ENCODE measurements around the gene ST8SIA1.
"Not testable (repeated sequence)": the region's sequence is repeated elsewhere in the genome, so short reads cannot be mapped to it uniquely, and the experiment has no call there.

Gene ST8SIA1

GRCh38 chr12:22334410-22335100 is at the start of gene ST8SIA1:
Gene ST8SIA1 (minus strand): TSS chr12:22334707. CDS start chr12:22334232, 475 bp downstream.
- no peak for DNase-seq (ENCODE audit: low read depth, low spot score)
- Histone ChIP-seq H3K4me3 (peak within 1 kb of the TSS; percentile 78), H3K27ac (no peak within 1 kb of the TSS), H3K36me3 (ENCODE audit: insufficient read depth, low read length) (no peaks in the 10 kb centered on the region), H3K9me3 (ENCODE audit: low read depth, low read length) (no peaks in the 10 kb centered on the region), H3K9ac (ENCODE audit: insufficient read length) (no peak within 1 kb of the TSS)
- no peak for TF ChIP-seq POLR2AphosphoS5 (IDR thresholded peaks at IDR 0.05; ENCODE audit: borderline replicate concordance, low read depth, low read length)
- no peak for TF ChIP-seq EZH2 (IDR thresholded peaks at IDR 0.05)
- TF ChIP-seq FOXP2 (optimal IDR thresholded peaks at IDR 0.05; ENCODE audit: control extremely low read depth, extremely low read length, insufficient read depth), result no peak

DNA sequence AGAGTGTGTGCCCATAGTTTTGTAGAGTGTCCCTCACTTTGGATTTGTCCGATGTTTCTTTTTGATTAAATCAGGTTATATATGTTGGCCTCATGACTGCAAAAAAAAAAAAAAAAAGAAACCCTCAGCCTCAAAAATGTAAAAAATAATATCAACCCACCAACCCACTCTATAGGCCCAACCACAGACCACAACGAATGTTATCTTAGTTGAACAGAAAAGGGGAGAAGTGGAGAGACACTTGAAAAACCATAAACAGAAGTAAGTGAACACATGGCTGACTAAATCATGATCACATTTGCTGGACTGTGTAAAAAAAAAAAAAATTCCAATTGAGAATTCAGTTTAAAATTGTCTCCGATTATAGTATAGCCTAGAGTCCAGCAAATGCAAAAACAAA is 45.5 kb upstream of the ST8SIA1 start:
- Histone ChIP-seq H3K27ac (no peak overlapping the region), H3K9ac (ENCODE audit: insufficient read length) (no peak overlapping the region), H3K4me3 (no peak overlapping the region), H3K9me3 (ENCODE audit: low read depth, low read length) (no peaks in the 10 kb centered on the region), H3K36me3 (ENCODE audit: insufficient read depth, low read length) (no peaks in the 10 kb centered on the region)
- DNase-seq (ENCODE audit: low read depth, low spot score), result no peak
- no peak for TF ChIP-seq POLR2AphosphoS5 (IDR thresholded peaks at IDR 0.05; ENCODE audit: borderline replicate concordance, low read depth, low read length)
- TF ChIP-seq EZH2 (IDR thresholded peaks at IDR 0.05), result no peak
- no peak for TF ChIP-seq FOXP2 (optimal IDR thresholded peaks at IDR 0.05; ENCODE audit: control extremely low read depth, extremely low read length, insufficient read depth)

DNA sequence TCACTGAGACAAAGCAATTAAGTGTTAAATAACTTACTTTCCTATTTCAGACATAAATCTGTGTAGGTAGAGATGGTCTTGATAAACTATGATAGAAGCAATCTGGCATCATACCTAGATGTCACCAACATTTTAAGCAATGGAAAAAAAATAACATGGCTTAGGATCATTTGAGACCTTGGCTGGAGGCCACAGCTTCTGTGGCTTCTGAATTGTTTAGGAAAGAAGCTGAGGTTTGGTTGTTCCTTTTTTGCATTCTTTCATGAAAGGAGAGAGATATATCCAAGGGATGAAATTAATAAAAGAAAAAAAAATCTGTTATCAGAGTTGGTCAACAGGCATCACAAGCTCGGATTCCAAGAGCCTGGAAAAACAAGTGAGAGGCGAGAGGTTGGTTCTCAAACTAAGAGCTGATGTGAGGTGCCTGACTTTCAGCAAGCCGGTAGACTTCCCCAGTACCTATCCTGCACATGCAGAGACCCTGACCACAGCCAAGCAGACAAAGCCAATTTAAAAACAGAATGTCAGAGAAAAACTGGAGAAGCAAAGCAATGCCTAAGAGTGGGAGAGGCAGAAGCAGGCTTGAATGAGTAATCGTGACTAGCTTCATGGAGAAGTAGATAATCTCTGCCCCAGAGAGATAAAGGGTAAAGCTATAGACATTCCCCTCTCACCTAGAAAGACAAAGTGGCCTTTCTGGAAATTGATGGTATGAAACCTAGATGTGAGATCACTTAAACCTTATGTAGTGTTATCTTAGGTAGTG is 43.4 kb upstream of the ST8SIA1 start:
- TF ChIP-seq FOXP2 (optimal IDR thresholded peaks at IDR 0.05; ENCODE audit: control extremely low read depth, extremely low read length, insufficient read depth) (no peak), POLR2AphosphoS5 (IDR thresholded peaks at IDR 0.05; ENCODE audit: borderline replicate concordance, low read depth, low read length) (no peak), EZH2 (IDR thresholded peaks at IDR 0.05) (no peak)
- Histone ChIP-seq H3K4me3 (no peak overlapping the region), H3K9me3 (ENCODE audit: low read depth, low read length) (no peaks in the 10 kb centered on the region), H3K36me3 (ENCODE audit: insufficient read depth, low read length) (no peaks in the 10 kb centered on the region), H3K27ac (no peak overlapping the region), H3K9ac (ENCODE audit: insufficient read length) (no peak overlapping the region)
- DNase-seq (ENCODE audit: low read depth, low spot score), result no peak

GRCh38 chr12:22376596-22377150 is 42.2 kb upstream of the ST8SIA1 start:
- not testable (repeated sequence) for H3K27ac ChIP-seq; DNase-seq (ENCODE audit: low read depth, low spot score); H3K4me3 ChIP-seq; H3K9me3 ChIP-seq (ENCODE audit: low read depth, low read length); H3K36me3 ChIP-seq (ENCODE audit: insufficient read depth, low read length); H3K9ac ChIP-seq (ENCODE audit: insufficient read length)

DNA sequence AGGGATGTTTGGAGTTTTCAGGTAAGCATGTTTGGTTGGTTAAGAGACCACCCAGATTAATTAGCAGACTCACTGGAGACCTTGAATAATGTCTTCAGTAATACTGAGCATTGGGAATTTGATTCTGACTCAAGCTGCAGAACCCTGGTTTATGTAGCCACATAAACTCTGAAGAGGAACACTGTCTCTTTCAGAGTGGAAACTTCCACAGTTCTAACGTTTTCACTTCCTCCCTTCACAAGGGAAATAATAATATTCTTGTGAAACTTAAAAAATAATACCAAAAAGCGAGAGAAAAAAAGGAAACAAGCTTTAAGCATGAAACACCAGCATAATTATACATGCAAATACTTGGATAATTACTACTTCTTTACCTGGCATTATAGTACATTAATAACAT is 40.0 kb upstream of the ST8SIA1 start:
- H3K36me3 ChIP-seq (ENCODE audit: insufficient read depth, low read length), result no peaks in the 10 kb centered on the region
- no peak overlapping the region for H3K9ac ChIP-seq (ENCODE audit: insufficient read length)
- H3K4me3 ChIP-seq, result no peak overlapping the region
- DNase-seq (ENCODE audit: low read depth, low spot score), result no peak
- H3K9me3 ChIP-seq (ENCODE audit: low read depth, low read length), result no peaks in the 10 kb centered on the region
- TF ChIP-seq POLR2AphosphoS5 (IDR thresholded peaks at IDR 0.05; ENCODE audit: borderline replicate concordance, low read depth, low read length) (no peak), FOXP2 (optimal IDR thresholded peaks at IDR 0.05; ENCODE audit: control extremely low read depth, extremely low read length, insufficient read depth) (no peak), EZH2 (IDR thresholded peaks at IDR 0.05) (no peak)
- no peak overlapping the region for H3K27ac ChIP-seq

- no peaks in the 10 kb centered on the region for H3K9me3 ChIP-seq (ENCODE audit: low read depth, low read length)
- no peak for DNase-seq (ENCODE audit: low read depth, low spot score)
- H3K27ac ChIP-seq, result no peak overlapping the region
- H3K4me3 ChIP-seq, result no peak overlapping the region
- TF ChIP-seq POLR2AphosphoS5 (IDR thresholded peaks at IDR 0.05; ENCODE audit: borderline replicate concordance, low read depth, low read length) (no peak), FOXP2 (optimal IDR thresholded peaks at IDR 0.05; ENCODE audit: control extremely low read depth, extremely low read length, insufficient read depth) (no peak), EZH2 (IDR thresholded peaks at IDR 0.05) (no peak)
- H3K9ac ChIP-seq (ENCODE audit: insufficient read length), result no peak overlapping the region
- H3K36me3 ChIP-seq (ENCODE audit: insufficient read depth, low read length), result no peaks in the 10 kb centered on the region
These were observed 37.9 kb upstream of the ST8SIA1 start for GRCh38 chr12:22372277-22372837.

- no peaks in the 10 kb centered on the region for H3K36me3 ChIP-seq (ENCODE audit: insufficient read depth, low read length)
- H3K4me3 ChIP-seq, result no peak overlapping the region
- H3K9me3 ChIP-seq (ENCODE audit: low read depth, low read length), result no peaks in the 10 kb centered on the region
- no peak overlapping the region for H3K9ac ChIP-seq (ENCODE audit: insufficient read length)
- no peak for DNase-seq (ENCODE audit: low read depth, low spot score)
- no peak for TF ChIP-seq EZH2 (IDR thresholded peaks at IDR 0.05)
- no peak for TF ChIP-seq POLR2AphosphoS5 (IDR thresholded peaks at IDR 0.05; ENCODE audit: borderline replicate concordance, low read depth, low read length)
- TF ChIP-seq FOXP2 (optimal IDR thresholded peaks at IDR 0.05; ENCODE audit: control extremely low read depth, extremely low read length, insufficient read depth), result no peak
- no peak overlapping the region for H3K27ac ChIP-seq
These were observed 31.7 kb upstream of the ST8SIA1 start for GRCh38 chr12:22366181-22366580.

- DNase-seq (ENCODE audit: low read depth, low spot score), result no peak
- H3K36me3 ChIP-seq (ENCODE audit: insufficient read depth, low read length), result no peaks in the 10 kb centered on the region
- no peak overlapping the region for H3K9ac ChIP-seq (ENCODE audit: insufficient read length)
- H3K27ac ChIP-seq, result no peak overlapping the region
- no peaks in the 10 kb centered on the region for H3K9me3 ChIP-seq (ENCODE audit: low read depth, low read length)
- TF ChIP-seq POLR2AphosphoS5 (IDR thresholded peaks at IDR 0.05; ENCODE audit: borderline replicate concordance, low read depth, low read length), result no peak
- no peak for TF ChIP-seq FOXP2 (optimal IDR thresholded peaks at IDR 0.05; ENCODE audit: control extremely low read depth, extremely low read length, insufficient read depth)
- no peak for TF ChIP-seq EZH2 (IDR thresholded peaks at IDR 0.05)
- H3K4me3 ChIP-seq, result no peak overlapping the region
These were observed 27.3 kb upstream of the ST8SIA1 start for GRCh38 chr12:22361785-22362184.

Data from SK-N-MC (cell line).